Uterus (tissue), 4 donors: ENCODE results near the gene SGTA. TPM values are rescaled to one million over a fixed set of nuclear protein-coding genes. Genes with fewer than 3 reads are reported as not detected.

Experiments
- DNase-seq, 2 donors: peaks; one replicate each; pipeline ENCODE4 v3.0.0-alpha.2; 2019 to 2020
- H3K27ac ChIP-seq, 2 donors: fragments of 200-600 bp; sonication (generic); 1 replicate in 1 of 2; 2 replicates in 1 of 2; pipeline ENCODE4 v1.5.1; 2016 to 2018
- H3K27me3 ChIP-seq, 2 donors: fragments of 200-600 bp; sonication (generic); one replicate each; pipeline ENCODE4 v1.5.1; 2018 to 2019; ENCODE audit warnings: control low read depth in 1 of 2
- H3K36me3 ChIP-seq, 2 donors: fragments of 200-600 bp; sonication (generic); one replicate each; pipeline ENCODE4 v1.5.1; 2019; ENCODE audit warnings: control low read depth in 1 of 2
- H3K4me1 ChIP-seq, 2 donors: fragments of 200-600 bp; sonication (generic); one replicate each; pipeline ENCODE4 v1.5.1; 2018 to 2019; ENCODE audit warnings: control low read depth in 1 of 2
- H3K4me3 ChIP-seq, 2 donors: fragments of 200-600 bp; sonication (generic); 1 replicate in 1 of 2; 2 replicates in 1 of 2; pipeline ENCODE4 v1.5.1; 2018 to 2019; ENCODE audit warnings: mild to moderate bottlenecking in 1 of 2
- H3K9me3 ChIP-seq, 2 donors: fragments of 200-600 bp; sonication (generic); one replicate each; pipeline ENCODE4 v1.5.1; 2019; ENCODE audit warnings: control low read depth in 1 of 2
- POLR2A ChIP-seq, 2 donors: fragments of 450-650 bp; IDR thresholded peaks; one replicate each; pipeline ENCODE4 v1.6.1; 2016; ENCODE audit warnings: antibody characterized with exemption in 2 of 2, mild to moderate bottlenecking in 1 of 2, moderate library complexity in 1 of 2
- intact Hi-C: fragments of 100-400 bp; cut with DNase I; formaldehyde crosslinking; loops from one replicate; pipeline ENCODE4 v1.15.1; 2023; ENCODE audit warnings: low total_unique reads
- total RNA-seq, 4 donors: library from RNA; depleted of rRNA in 3 of 4; stranded (reverse); fragments of >200 nt in 3 of 4; gene quantifications; one replicate each; pipeline versions ENCODE4 v1.1.0 to v1.2.4, GENCODE V29; 2014 to 2023
- TF ChIP-seq, protein P1 (sequence below), 4 experiments: fragments of 200-600 bp in 2 of 4; fragments of 450-650 bp in 2 of 4; sonication (generic) in 2 of 4; IDR thresholded peaks; one replicate each; pipeline ENCODE4 v1.5.1; 2016 to 2019; ENCODE audit warnings: antibody characterized with exemption in 4 of 4, mild to moderate bottlenecking in 2 of 4, moderate library complexity in 1 of 4
- donor health status: DM: yes; HTN: yes; CAD: no.

SGTA gene
- total RNA-seq, 4 donors from 2014 or later: 9.5 to 50.7 (median 23.6) TPM

DNA sequence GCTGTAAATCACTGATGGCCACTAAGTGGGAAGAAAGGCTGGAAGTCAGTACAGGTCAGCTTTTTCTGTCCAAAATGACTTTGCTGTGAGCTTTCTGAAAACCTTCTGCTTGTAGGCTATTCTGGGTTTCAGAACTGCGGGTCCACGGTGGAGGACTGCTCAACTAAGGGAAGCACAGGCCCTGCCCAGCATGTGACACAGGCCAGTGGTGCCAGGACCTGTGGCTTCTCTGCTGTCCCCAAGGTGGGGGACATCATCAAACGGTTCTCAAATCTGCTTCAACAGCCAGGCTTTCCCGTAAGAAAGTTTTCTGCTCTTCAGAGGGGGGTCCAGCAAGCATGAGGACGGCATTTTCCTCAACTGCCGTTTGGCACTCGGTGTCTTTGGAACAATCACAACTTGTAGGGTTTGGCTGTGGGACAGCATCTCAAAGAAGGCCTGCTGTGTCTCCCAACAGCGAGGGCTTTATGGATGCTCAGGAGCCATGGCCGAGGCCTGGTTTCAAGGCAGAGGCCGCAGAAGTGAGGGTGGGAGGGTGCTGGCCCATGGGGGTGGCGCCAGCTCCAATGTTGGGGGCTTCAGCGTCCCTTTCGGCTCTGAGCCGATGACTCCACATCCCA, 3.8 kb downstream of the SGTA start:
- TF ChIP-seq, protein P1, sequence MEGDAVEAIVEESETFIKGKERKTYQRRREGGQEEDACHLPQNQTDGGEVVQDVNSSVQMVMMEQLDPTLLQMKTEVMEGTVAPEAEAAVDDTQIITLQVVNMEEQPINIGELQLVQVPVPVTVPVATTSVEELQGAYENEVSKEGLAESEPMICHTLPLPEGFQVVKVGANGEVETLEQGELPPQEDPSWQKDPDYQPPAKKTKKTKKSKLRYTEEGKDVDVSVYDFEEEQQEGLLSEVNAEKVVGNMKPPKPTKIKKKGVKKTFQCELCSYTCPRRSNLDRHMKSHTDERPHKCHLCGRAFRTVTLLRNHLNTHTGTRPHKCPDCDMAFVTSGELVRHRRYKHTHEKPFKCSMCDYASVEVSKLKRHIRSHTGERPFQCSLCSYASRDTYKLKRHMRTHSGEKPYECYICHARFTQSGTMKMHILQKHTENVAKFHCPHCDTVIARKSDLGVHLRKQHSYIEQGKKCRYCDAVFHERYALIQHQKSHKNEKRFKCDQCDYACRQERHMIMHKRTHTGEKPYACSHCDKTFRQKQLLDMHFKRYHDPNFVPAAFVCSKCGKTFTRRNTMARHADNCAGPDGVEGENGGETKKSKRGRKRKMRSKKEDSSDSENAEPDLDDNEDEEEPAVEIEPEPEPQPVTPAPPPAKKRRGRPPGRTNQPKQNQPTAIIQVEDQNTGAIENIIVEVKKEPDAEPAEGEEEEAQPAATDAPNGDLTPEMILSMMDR (IDR thresholded peaks at IDR 0.05): no peak
- TF ChIP-seq POLR2A (IDR thresholded peaks at IDR 0.05): no peak
- H3K27ac ChIP-seq: no peak overlapping the region
- DNase-seq: no peak
- peaks cover 0 to 11% of the 10 kb centered on the region in 2 donors for H3K4me1 ChIP-seq
- H3K4me3 ChIP-seq: no peak overlapping the region
- no peaks in the 10 kb centered on the region for H3K36me3 ChIP-seq
- intact Hi-C loops: no loop called here
- H3K9me3 ChIP-seq: no peaks in the 10 kb centered on the region
- no peaks in the 10 kb centered on the region for H3K27me3 ChIP-seq

DNA sequence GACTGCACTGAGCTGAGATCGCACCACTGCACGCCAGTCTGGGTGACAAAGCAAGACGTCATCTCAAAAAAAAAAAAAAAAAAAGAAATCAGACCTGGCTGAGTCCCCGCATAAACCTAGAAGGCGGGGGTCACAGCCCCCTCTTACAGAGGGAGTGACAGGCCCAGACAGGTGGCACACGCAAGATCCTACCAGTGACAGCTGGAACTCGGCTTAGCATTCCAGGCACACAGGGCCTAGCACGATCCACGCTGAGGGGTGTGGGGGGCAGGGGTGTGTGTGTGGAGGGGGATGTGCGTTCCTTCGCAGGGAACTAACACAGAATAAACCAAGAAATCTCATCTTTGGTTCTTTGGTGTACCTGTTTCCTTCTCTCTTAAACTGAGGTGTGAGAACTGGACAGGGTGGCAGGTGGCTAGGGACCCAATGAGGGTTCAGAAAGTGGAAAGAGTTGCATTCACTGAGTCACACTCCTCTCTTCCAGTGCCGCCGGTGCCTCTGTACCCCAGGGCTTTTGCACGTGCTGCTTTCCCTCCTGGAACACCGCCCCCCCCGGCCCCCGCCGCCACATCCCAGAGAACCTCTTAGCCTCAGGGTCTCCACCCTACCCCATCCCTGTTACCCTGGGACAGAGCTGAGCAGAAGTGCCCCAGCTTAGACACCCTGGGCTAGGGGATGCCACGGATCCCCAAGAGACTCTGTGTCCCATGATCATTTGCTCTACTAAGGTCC, 5.0 kb downstream of the SGTA start:
- TF ChIP-seq, protein P1 (IDR thresholded peaks at IDR 0.05): no peak
- no peak for TF ChIP-seq POLR2A (IDR thresholded peaks at IDR 0.05)
- Histone ChIP-seq H3K4me3 (no peak overlapping the region), H3K4me1 (peaks cover 0 to 11% of the 10 kb centered on the region in 2 donors), H3K36me3 (no peaks in the 10 kb centered on the region), H3K27me3 (no peaks in the 10 kb centered on the region), H3K9me3 (no peaks in the 10 kb centered on the region), H3K27ac (no peak overlapping the region)
- intact Hi-C loops: no loop called here
- DNase-seq: no peak

DNA sequence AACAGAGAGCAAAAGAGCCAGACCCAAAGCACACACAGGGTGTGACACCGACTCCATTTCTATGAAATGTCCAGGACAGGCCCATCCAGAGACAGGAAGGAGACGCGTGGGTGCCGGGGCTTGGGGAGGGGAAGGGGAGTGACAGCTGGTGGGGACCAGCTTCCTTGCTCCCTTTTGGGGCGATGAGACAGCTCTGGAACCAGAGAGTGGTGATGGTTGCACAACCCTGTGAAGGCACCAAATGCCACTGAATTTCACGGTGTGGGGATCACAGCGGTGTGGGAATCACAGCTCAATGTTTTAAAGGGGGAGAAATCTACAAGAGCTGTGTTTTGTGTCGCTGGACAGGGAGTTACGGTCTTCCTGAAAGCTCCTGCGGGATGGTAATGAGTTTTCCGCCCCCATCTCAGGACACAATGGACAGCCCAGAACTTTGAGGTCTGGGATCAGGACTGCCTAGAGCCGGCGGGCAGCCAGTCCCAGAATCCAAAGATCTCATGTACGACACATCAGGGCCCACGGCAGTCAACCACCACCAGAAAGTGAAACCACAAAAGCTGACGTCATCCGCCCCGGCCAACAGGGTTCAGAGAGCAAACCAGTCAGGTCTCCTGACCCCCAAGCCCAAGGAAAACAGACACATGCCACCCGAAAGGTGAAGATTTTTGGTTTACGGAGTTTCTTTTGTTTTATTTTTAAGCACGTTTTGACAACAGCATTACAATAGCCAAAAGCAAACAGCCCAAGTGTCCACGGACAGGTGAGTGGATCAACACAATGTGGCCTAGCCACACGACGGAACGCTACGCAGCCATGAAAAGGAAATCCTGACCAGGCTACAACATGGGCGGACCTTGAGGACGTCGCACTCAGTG, 7.3 kb downstream of the SGTA start:
- no peaks in the 10 kb centered on the region for H3K9me3 ChIP-seq
- TF ChIP-seq POLR2A (IDR thresholded peaks at IDR 0.05): no peak
- TF ChIP-seq, protein P1 (IDR thresholded peaks at IDR 0.05): no peak
- no peaks in the 10 kb centered on the region for H3K27me3 ChIP-seq
- H3K4me3 ChIP-seq: no peak overlapping the region
- H3K27ac ChIP-seq: peak overlapping the region; percentile 26 to 69
- H3K4me1 ChIP-seq: no peaks in the 10 kb centered on the region
- no peaks in the 10 kb centered on the region for H3K36me3 ChIP-seq
- peak; percentile 45 to 50 for DNase-seq
- intact Hi-C loops: no loop called here

DNA sequence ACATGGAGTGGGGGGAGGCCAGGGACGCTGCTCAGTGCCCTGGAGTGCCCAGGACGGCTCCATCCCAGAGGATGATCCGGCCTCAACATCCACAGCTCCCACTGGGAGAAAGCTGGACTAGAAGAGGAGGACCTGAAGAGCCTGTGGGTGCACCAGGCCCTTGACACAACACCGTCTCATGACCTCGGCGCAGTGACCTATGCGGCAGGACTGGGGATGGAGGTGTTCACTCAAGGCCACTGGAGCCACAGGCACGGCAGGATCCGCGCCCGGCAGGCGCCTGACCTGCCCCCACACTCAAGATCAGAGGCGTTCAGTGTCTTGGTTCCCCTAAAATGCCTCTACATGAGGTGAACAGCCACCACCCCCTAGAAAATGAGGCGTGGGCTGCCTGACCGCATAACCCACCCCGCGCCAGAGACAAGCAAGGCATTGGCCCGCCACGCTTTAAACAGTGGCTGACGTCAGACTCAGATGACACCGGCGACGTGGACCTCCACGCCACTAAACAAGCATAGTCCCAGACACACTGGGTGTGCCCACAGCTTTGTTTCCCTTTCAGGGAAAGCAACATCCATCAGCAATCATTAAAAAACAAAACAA, 8.0 kb downstream of the SGTA start:
- TF ChIP-seq, protein P1 (IDR thresholded peaks at IDR 0.05): no peak
- TF ChIP-seq POLR2A (IDR thresholded peaks at IDR 0.05): no peak
- H3K4me1 ChIP-seq: peaks cover 0 to 4% of the 10 kb centered on the region in 2 donors
- H3K4me3 ChIP-seq: no peak overlapping the region

More for the DNA sequence above, 8.0 kb downstream of the SGTA start:
- Histone ChIP-seq H3K27me3 (no peaks in the 10 kb centered on the region), H3K36me3 (no peaks in the 10 kb centered on the region), H3K27ac (peak overlapping the region; percentile 26 to 69), H3K9me3 (no peaks in the 10 kb centered on the region)
- no peak for DNase-seq
- intact Hi-C loops: no loop called here
